ENCODE results near the gene RFX2.

Gene RFX2

DNA sequence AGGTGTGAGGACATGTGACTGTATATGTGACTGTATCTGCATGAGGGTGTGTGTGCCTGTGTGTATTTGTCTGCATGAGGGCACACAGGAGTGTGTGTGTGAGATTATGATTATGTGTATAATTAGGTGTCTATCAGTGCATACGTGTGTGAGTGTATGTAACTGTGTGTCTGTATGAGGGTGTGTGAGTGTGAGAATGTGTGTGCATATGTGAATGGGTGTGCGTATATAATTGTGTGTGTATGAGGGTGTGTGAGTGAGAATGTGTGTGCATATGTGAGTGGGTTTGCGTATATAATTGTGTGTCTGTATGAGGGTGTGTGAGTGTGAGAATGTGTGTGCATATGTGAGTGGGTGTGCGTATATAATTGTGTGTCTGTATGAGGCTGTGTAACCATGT is 22.2 kb upstream of the RFX2 start:
- H3K27me3 ChIP-seq (ENCODE audit: insufficient read depth, insufficient read length) = no peaks in the 10 kb centered on the region
- TF ChIP-seq SUZ12 (IDR thresholded peaks at IDR 0.05; ENCODE audit: extremely low read depth, insufficient read depth, insufficient read length) (no peak), YY1 (IDR thresholded peaks at IDR 0.05; ENCODE audit: insufficient read depth, insufficient read length) (no peak), ZNF274 (IDR thresholded peaks at IDR 0.05; ENCODE audit: low read depth, low read length) (no peak)
- peaks cover 9% of the 10 kb centered on the region for H3K9me3 ChIP-seq (ENCODE audit: insufficient read depth, low read length)
- H3K4me3 ChIP-seq (ENCODE audit: insufficient read length, low read depth) = no peak overlapping the region
- peaks cover 5% of the 10 kb centered on the region for H3K4me1 ChIP-seq (ENCODE audit: insufficient read depth, insufficient read length)
- no peaks in the 10 kb centered on the region for H3K36me3 ChIP-seq (ENCODE audit: insufficient read depth, insufficient read length, low read length)
- no peak overlapping the region for H3K9ac ChIP-seq (ENCODE audit: insufficient read length, low read depth)
- DNase-seq (ENCODE audit: low read depth, low spot score) = no peak

GRCh38 chr19:6127716-6128335 is 17.5 kb upstream of the RFX2 start:
- no peak for DNase-seq (ENCODE audit: low read depth, low spot score)
- TF ChIP-seq SUZ12 (IDR thresholded peaks at IDR 0.05; ENCODE audit: extremely low read depth, insufficient read depth, insufficient read length) (no peak), ZNF274 (IDR thresholded peaks at IDR 0.05; ENCODE audit: low read depth, low read length) (no peak), YY1 (IDR thresholded peaks at IDR 0.05; ENCODE audit: insufficient read depth, insufficient read length) (no peak)
- no peak overlapping the region for H3K9ac ChIP-seq (ENCODE audit: insufficient read length, low read depth)
- H3K9me3 ChIP-seq (ENCODE audit: insufficient read depth, low read length) = peaks cover 22% of the 10 kb centered on the region
- H3K27me3 ChIP-seq (ENCODE audit: insufficient read depth, insufficient read length) = no peaks in the 10 kb centered on the region
- H3K36me3 ChIP-seq (ENCODE audit: insufficient read depth, insufficient read length, low read length) = no peaks in the 10 kb centered on the region
- H3K4me3 ChIP-seq (ENCODE audit: insufficient read length, low read depth) = no peak overlapping the region
- H3K4me1 ChIP-seq (ENCODE audit: insufficient read depth, insufficient read length) = no peaks in the 10 kb centered on the region

- Histone ChIP-seq H3K4me3 (ENCODE audit: insufficient read length, low read depth) (no peak overlapping the region), H3K9me3 (ENCODE audit: insufficient read depth, low read length) (peaks cover 22% of the 10 kb centered on the region), H3K27me3 (ENCODE audit: insufficient read depth, insufficient read length) (no peaks in the 10 kb centered on the region), H3K36me3 (ENCODE audit: insufficient read depth, insufficient read length, low read length) (no peaks in the 10 kb centered on the region), H3K4me1 (ENCODE audit: insufficient read depth, insufficient read length) (no peaks in the 10 kb centered on the region), H3K9ac (ENCODE audit: insufficient read length, low read depth) (no peak overlapping the region)
- TF ChIP-seq ZNF274 (IDR thresholded peaks at IDR 0.05; ENCODE audit: low read depth, low read length) = no peak
- no peak for TF ChIP-seq YY1 (IDR thresholded peaks at IDR 0.05; ENCODE audit: insufficient read depth, insufficient read length)
- no peak for TF ChIP-seq SUZ12 (IDR thresholded peaks at IDR 0.05; ENCODE audit: extremely low read depth, insufficient read depth, insufficient read length)
- DNase-seq (ENCODE audit: low read depth, low spot score) = no peak
Measured at GRCh38 chr19:6126335-6126974, 16.2 kb upstream of the RFX2 start.

DNA sequence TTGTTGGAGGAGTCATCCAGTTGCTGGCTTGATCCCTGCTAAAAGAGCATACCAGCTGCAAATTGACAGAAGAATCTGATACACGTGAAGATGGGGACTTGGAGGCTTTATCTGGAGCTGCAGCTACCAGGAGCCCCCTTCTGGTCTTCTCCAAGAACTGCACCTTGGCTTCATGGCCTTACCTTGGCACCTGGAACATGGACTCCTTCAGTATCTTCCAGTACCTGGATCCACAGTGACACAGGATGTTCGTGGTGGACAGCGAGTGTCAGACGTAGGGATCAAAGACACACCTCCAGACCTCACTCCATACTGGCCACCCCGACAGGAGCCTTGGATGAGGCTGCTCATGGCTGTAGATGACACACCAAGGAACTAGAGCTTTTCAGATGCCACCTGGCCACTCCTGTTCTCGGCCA is 15.3 kb upstream of the RFX2 start:
- TF ChIP-seq SUZ12 (IDR thresholded peaks at IDR 0.05; ENCODE audit: extremely low read depth, insufficient read depth, insufficient read length) = no peak
- no peaks in the 10 kb centered on the region for H3K27me3 ChIP-seq (ENCODE audit: insufficient read depth, insufficient read length)
- no peaks in the 10 kb centered on the region for H3K36me3 ChIP-seq (ENCODE audit: insufficient read depth, insufficient read length, low read length)
- peaks cover 22% of the 10 kb centered on the region for H3K9me3 ChIP-seq (ENCODE audit: insufficient read depth, low read length)
- peak; percentile 66 for DNase-seq (ENCODE audit: low read depth, low spot score)
- H3K4me1 ChIP-seq (ENCODE audit: insufficient read depth, insufficient read length) = no peaks in the 10 kb centered on the region
- no peak overlapping the region for H3K9ac ChIP-seq (ENCODE audit: insufficient read length, low read depth)
- H3K4me3 ChIP-seq (ENCODE audit: insufficient read length, low read depth) = no peak overlapping the region

DNA sequence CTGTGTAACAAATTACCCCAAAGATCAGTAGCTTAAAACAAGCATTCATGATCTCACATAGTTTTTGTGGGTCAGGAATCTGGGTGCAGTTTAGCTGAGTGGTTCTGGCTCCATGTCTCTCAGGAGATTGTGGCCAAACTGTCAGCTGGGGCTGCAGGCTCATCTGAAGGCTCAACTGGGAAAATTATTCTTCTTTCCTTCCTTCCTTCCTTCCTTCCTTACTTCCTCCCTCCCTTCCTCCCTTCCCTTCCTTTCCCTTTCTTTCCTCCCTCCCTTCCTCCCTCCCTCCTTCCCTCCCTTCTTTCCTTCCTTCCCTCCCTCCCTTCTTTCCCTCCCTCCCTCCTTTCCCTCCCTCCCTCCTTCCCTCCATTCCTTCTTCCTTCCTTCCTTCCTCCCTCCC is 8.7 kb upstream of the RFX2 start:
- Histone ChIP-seq H3K27me3 (ENCODE audit: insufficient read depth, insufficient read length) (peaks cover 5% of the 10 kb centered on the region), H3K36me3 (ENCODE audit: insufficient read depth, insufficient read length, low read length) (no peaks in the 10 kb centered on the region)
- no peak for DNase-seq (ENCODE audit: low read depth, low spot score)

GRCh38 chr19:6118043-6118442 is 7.7 kb upstream of the RFX2 start:
- no peaks in the 10 kb centered on the region for H3K36me3 ChIP-seq (ENCODE audit: insufficient read depth, insufficient read length, low read length)
- DNase-seq (ENCODE audit: low read depth, low spot score) = no peak

More for the DNA sequence above, 8.7 kb upstream of the RFX2 start:
- Histone ChIP-seq H3K4me1 (ENCODE audit: insufficient read depth, insufficient read length) (no peaks in the 10 kb centered on the region), H3K9me3 (ENCODE audit: insufficient read depth, low read length) (peaks cover 7% of the 10 kb centered on the region), H3K4me3 (ENCODE audit: insufficient read length, low read depth) (no peak overlapping the region), H3K9ac (ENCODE audit: insufficient read length, low read depth) (no peak overlapping the region)
- no peak for TF ChIP-seq YY1 (IDR thresholded peaks at IDR 0.05; ENCODE audit: insufficient read depth, insufficient read length)
- TF ChIP-seq SUZ12 (IDR thresholded peaks at IDR 0.05; ENCODE audit: extremely low read depth, insufficient read depth, insufficient read length) = no peak
- TF ChIP-seq ZNF274 (IDR thresholded peaks at IDR 0.05; ENCODE audit: low read depth, low read length) = no peak

DNA sequence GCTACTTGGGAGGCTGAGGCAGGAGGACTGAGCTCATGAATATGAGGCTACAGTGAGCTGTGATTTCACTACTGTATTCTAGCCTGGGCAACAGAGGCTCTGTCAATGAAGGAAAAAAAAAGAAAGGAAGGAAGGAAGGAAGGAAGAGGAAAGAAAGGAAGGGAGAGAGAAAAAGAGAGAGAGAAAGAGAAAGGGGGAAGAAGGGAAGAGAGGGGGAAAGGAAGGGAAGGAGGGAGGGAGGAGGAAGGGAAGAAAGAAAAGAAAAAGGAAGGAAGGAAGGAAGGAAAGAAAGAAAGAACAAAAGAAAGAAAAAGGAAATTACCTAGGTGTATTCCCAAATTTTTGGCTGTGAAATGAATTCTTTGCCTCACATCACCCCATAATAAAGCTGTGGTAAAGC is 7.2 kb upstream of the RFX2 start:
- TF ChIP-seq SUZ12 (IDR thresholded peaks at IDR 0.05; ENCODE audit: extremely low read depth, insufficient read depth, insufficient read length) (no peak), ZNF274 (IDR thresholded peaks at IDR 0.05; ENCODE audit: low read depth, low read length) (no peak), YY1 (IDR thresholded peaks at IDR 0.05; ENCODE audit: insufficient read depth, insufficient read length) (no peak)
- no peak overlapping the region for H3K4me3 ChIP-seq (ENCODE audit: insufficient read length, low read depth)

More at GRCh38 chr19:6118043-6118442, 7.7 kb upstream of the RFX2 start:
- Histone ChIP-seq H3K4me1 (ENCODE audit: insufficient read depth, insufficient read length) (no peaks in the 10 kb centered on the region), H3K9ac (ENCODE audit: insufficient read length, low read depth) (no peak overlapping the region), H3K9me3 (ENCODE audit: insufficient read depth, low read length) (peaks cover 7% of the 10 kb centered on the region), H3K27me3 (ENCODE audit: insufficient read depth, insufficient read length) (peaks cover 5% of the 10 kb centered on the region), H3K4me3 (ENCODE audit: insufficient read length, low read depth) (no peak overlapping the region)
- no peak for TF ChIP-seq YY1 (IDR thresholded peaks at IDR 0.05; ENCODE audit: insufficient read depth, insufficient read length)
- TF ChIP-seq SUZ12 (IDR thresholded peaks at IDR 0.05; ENCODE audit: extremely low read depth, insufficient read depth, insufficient read length) = no peak
- TF ChIP-seq ZNF274 (IDR thresholded peaks at IDR 0.05; ENCODE audit: low read depth, low read length) = no peak

More for the DNA sequence above, 7.2 kb upstream of the RFX2 start:
- Histone ChIP-seq H3K4me1 (ENCODE audit: insufficient read depth, insufficient read length) (no peaks in the 10 kb centered on the region), H3K36me3 (ENCODE audit: insufficient read depth, insufficient read length, low read length) (no peaks in the 10 kb centered on the region), H3K27me3 (ENCODE audit: insufficient read depth, insufficient read length) (peaks cover 5% of the 10 kb centered on the region), H3K9ac (ENCODE audit: insufficient read length, low read depth) (no peak overlapping the region), H3K9me3 (ENCODE audit: insufficient read depth, low read length) (peaks cover 7% of the 10 kb centered on the region)
- DNase-seq (ENCODE audit: low read depth, low spot score) = no peak

All from NT2/D1 (cell line).